IPS-18c (cell line): ENCODE results near the gene KRTAP9-1.
"Not testable (repeated sequence)": the region's sequence is repeated elsewhere in the genome, so short reads cannot be mapped to it uniquely, and the experiment has no call there.

ENCODE experiments used
- H3K4me3 ChIP-seq: 2 replicates; pipeline ENCODE4 v1.7.0; 2013; ENCODE audit warnings: low read depth, mild to moderate bottlenecking, low read length, moderate library complexity; ENCODE audit not compliant: insufficient read depth
- H3K9me3 ChIP-seq: one replicate; pipeline ENCODE4 v1.6.1; 2013; ENCODE audit warnings: mild to moderate bottlenecking, low read length, moderate library complexity; ENCODE audit not compliant: control insufficient read depth, insufficient read depth

Gene KRTAP9-1

GRCh38 chr17:41189837-41190318 is at the start of gene KRTAP9-1:
Gene KRTAP9-1, plus strand, starts transcription at chr17:41189887. Its CDS starts 0 bp downstream, at chr17:41189887.
- not testable (repeated sequence) for H3K9me3 ChIP-seq, H3K4me3 ChIP-seq

GRCh38 chr17:41140360-41141131 is 49.1 kb upstream of the KRTAP9-1 start, which contains the start of gene KRTAP4-6:
Gene KRTAP4-6, minus strand, starts transcription at chr17:41140544. Its CDS starts 57 bp downstream, at chr17:41140487.
- Histone ChIP-seq H3K9me3 (peaks cover 5% of the 10 kb centered on the region), H3K4me3 (no peak within 1 kb of the TSS)

GRCh38 chr17:41141361-41141760 is 48.3 kb upstream of the KRTAP9-1 start:
- no peak overlapping the region for H3K4me3 ChIP-seq
- H3K9me3 ChIP-seq, result peaks cover 5% of the 10 kb centered on the region

- Histone ChIP-seq H3K4me3 (no peak overlapping the region), H3K9me3 (peaks cover 5% of the 10 kb centered on the region)
Observed at GRCh38 chr17:41144846-41145245, 44.8 kb upstream of the KRTAP9-1 start.

- H3K4me3 ChIP-seq, result no peak overlapping the region
- H3K9me3 ChIP-seq, result peaks cover 2% of the 10 kb centered on the region
Observed at GRCh38 chr17:41145261-41145660, 44.4 kb upstream of the KRTAP9-1 start.

- H3K4me3 ChIP-seq, result no peak overlapping the region
- no peaks in the 10 kb centered on the region for H3K9me3 ChIP-seq
Observed at GRCh38 chr17:41147531-41148204, 42.0 kb upstream of the KRTAP9-1 start.

GRCh38 chr17:41148971-41149651 is 40.6 kb upstream of the KRTAP9-1 start:
- H3K4me3 ChIP-seq, H3K9me3 ChIP-seq: not testable (repeated sequence)

- no peaks in the 10 kb centered on the region for H3K9me3 ChIP-seq
- H3K4me3 ChIP-seq, result no peak within 1 kb of the TSS
Observed at GRCh38 chr17:41149652-41149985, 40.1 kb upstream of the KRTAP9-1 start, which contains the start of gene KRTAP4-5. Gene KRTAP4-5, minus strand, starts transcription at chr17:41149825. Its CDS starts 58 bp downstream, at chr17:41149767.

- Histone ChIP-seq H3K9me3 (no peaks in the 10 kb centered on the region), H3K4me3 (no peak overlapping the region)
Observed at GRCh38 chr17:41150026-41150425, 39.7 kb upstream of the KRTAP9-1 start.

- no peak overlapping the region for H3K4me3 ChIP-seq
- H3K9me3 ChIP-seq, result no peaks in the 10 kb centered on the region
Observed at GRCh38 chr17:41151525-41151924, 38.2 kb upstream of the KRTAP9-1 start.

- no peak overlapping the region for H3K4me3 ChIP-seq
- H3K9me3 ChIP-seq, result no peaks in the 10 kb centered on the region
Observed at GRCh38 chr17:41153856-41154255, 35.8 kb upstream of the KRTAP9-1 start.

GRCh38 chr17:41160190-41160589 is 29.5 kb upstream of the KRTAP9-1 start:
- H3K4me3 ChIP-seq, H3K9me3 ChIP-seq: not testable (repeated sequence)

- H3K4me3 ChIP-seq, result no peak within 1 kb of the TSS
- no peaks in the 10 kb centered on the region for H3K9me3 ChIP-seq
Observed at GRCh38 chr17:41160648-41161047, 29.0 kb upstream of the KRTAP9-1 start, which contains the start of gene KRTAP4-4. Gene KRTAP4-4, minus strand, starts transcription at chr17:41160748. Its CDS starts 57 bp downstream, at chr17:41160691.

GRCh38 chr17:41163828-41164227 is 25.9 kb upstream of the KRTAP9-1 start:
- Histone ChIP-seq H3K4me3 (no peak overlapping the region), H3K9me3 (no peaks in the 10 kb centered on the region)

- Histone ChIP-seq H3K9me3 (no peaks in the 10 kb centered on the region), H3K4me3 (no peak overlapping the region)
Observed at GRCh38 chr17:41167561-41167960, 22.1 kb upstream of the KRTAP9-1 start.

- no peaks in the 10 kb centered on the region for H3K9me3 ChIP-seq
- no peak within 1 kb of the TSS for H3K4me3 ChIP-seq
Observed at GRCh38 chr17:41168121-41168520, 21.6 kb upstream of the KRTAP9-1 start, which contains the start of gene KRTAP4-3. Gene KRTAP4-3, minus strand, starts transcription at chr17:41168221. Its CDS starts 49 bp downstream, at chr17:41168172.

GRCh38 chr17:41171886-41172285 is 17.8 kb upstream of the KRTAP9-1 start:
- no peaks in the 10 kb centered on the region for H3K9me3 ChIP-seq
- H3K4me3 ChIP-seq, result no peak overlapping the region
